Bronchial epithelial cell (primary cell): ENCODE measurements around the gene HHIPL1. TPM values are rescaled to one million over a fixed set of nuclear protein-coding genes. Genes with fewer than 3 reads are reported as not detected.

Experiments used
- DNase-seq: peaks from one replicate; pipeline ENCODE4 v3.0.0-alpha.2; 2010; ENCODE audit warnings: low read depth
- FAIRE-seq: peaks from 2 replicates; lab custom pipeline; 2011; peaks lifted over from hg19 to GRCh38; lab: Jason Lieb, UNC
- H3K27me3 ChIP-seq: 2 replicates; pipeline ENCODE4 v1.5.1; 2011; ENCODE audit warnings: low read length; ENCODE audit not compliant: control insufficient read depth, insufficient read depth
- H3K36me3 ChIP-seq: 2 replicates; pipeline ENCODE4 v1.5.1; 2011; ENCODE audit warnings: low read length; ENCODE audit not compliant: control insufficient read depth, insufficient read depth
- H3K4me3 ChIP-seq: 2 replicates; pipeline ENCODE4 v1.5.1; 2011; ENCODE audit warnings: mild to moderate bottlenecking, low read depth, low read length, control low read depth
- CTCF ChIP-seq: IDR thresholded peaks from 2 replicates; pipeline ENCODE4 v1.5.1; 2011; ENCODE audit warnings: mild to moderate bottlenecking, moderate library complexity, low read length, control low read depth, inconsistent platforms; ENCODE audit not compliant: insufficient read depth, severe bottlenecking
- total RNA-seq: library from RNA; depleted of rRNA; stranded (reverse); fragments of >200 nt; gene quantifications from 2 replicates; pipeline ENCODE4 v1.2.1, GENCODE V29; 2014

Gene HHIPL1
- total RNA-seq, 1 donor from 2014 or later = 0.53 TPM

GRCh38 chr14:99606359-99606758, 38.6 kb upstream of the HHIPL1 start:
- no peaks in the 10 kb centered on the region for H3K36me3 ChIP-seq
- no peaks in the 10 kb centered on the region for H3K27me3 ChIP-seq
- FAIRE-seq (no peak), DNase-seq (no peak)
- TF ChIP-seq CTCF = no peak
- H3K4me3 ChIP-seq = no peak overlapping the region

- Histone ChIP-seq H3K4me3 (no peak overlapping the region), H3K27me3 (no peaks in the 10 kb centered on the region), H3K36me3 (no peaks in the 10 kb centered on the region)
- no peak for DNase-seq
- TF ChIP-seq CTCF = no peak
- no peak for FAIRE-seq
Measured at GRCh38 chr14:99608591-99608990, 36.3 kb upstream of the HHIPL1 start.

DNA sequence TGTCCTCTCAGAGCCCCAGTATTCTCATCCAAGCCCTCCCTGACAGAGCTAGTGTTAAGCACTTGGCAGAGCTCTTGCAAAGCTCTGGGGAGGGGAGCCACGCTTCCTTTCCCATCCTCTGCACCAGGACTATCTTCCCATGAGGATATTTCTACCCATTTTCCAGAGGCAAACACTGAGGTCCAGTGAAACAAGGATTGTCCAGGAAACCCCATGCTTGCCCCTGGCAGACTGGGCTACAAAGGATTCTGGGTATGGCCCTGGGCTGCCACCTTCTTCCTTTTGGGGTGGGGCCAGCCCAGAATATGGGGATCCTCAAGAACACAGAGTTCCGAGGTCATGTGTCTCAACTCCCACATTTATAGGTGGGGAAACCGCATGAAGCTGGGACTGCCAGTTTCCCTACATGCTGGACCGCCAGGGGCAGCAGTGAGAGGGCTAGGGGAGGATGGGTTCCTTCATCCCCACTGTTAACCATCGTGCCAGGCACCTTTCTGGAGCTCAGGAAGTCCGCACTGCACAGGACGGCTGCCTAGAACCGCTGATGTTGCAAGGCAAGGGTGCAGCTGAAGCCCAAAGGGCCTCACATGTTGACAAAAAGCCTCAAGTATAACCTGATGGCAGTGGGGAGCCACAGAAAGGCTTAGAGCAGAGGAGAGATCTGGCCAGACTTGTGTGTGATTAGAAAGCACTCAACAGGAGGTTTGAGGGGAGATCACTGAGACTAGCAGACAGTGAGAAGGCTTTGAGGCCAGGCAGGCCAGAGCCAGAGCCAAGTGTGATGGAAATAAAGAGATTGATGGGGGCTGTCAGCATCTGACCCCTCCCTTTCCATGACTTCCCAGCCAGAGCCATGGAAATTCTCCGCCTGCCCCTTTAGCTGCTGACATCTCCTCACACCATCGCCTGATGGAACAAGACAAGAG, 35.4 kb upstream of the HHIPL1 start:
- H3K27me3 ChIP-seq = no peaks in the 10 kb centered on the region
- H3K4me3 ChIP-seq = no peak overlapping the region
- TF ChIP-seq CTCF = no peak
- H3K36me3 ChIP-seq = no peaks in the 10 kb centered on the region
- DNase-seq (no peak), FAIRE-seq (no peak)

DNA sequence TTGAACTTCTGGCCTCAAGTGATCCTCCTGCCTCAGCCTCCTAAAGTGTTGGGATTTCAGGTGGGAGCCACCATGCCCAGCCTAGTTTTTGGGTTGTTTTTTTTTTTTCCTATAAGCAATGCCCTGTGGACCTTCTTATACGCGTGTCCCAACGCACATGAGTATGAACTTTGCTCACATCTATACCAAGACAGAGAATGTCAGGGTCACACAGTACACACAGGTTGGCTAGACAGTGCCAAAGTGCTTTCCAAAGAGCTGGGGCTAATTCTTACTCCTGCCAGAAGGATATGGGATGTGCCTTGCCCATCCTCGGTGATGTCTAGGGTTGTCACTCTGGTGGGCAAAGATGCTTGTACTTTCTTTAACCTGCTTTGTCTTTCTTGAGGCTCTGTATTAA, 33.3 kb upstream of the HHIPL1 start:
- H3K27me3 ChIP-seq = no peaks in the 10 kb centered on the region
- FAIRE-seq (no peak), DNase-seq (no peak)
- no peak overlapping the region for H3K4me3 ChIP-seq
- H3K36me3 ChIP-seq = no peaks in the 10 kb centered on the region
- no peak for TF ChIP-seq CTCF

- FAIRE-seq (no peak), DNase-seq (peak; percentile 95)
- no peaks in the 10 kb centered on the region for H3K36me3 ChIP-seq
- H3K4me3 ChIP-seq = no peak overlapping the region
- H3K27me3 ChIP-seq = no peaks in the 10 kb centered on the region
- no peak for TF ChIP-seq CTCF
Measured at GRCh38 chr14:99612071-99612737, 32.7 kb upstream of the HHIPL1 start.
